Fibroblast of peridontal ligament (primary cell): Measurements from ENCODE around the gene DMKN.

Experiments used
- DNase-seq: peaks from one replicate; pipeline ENCODE4 v3.0.0-alpha.2; 2010; ENCODE audit errors: extremely low read depth

Gene DMKN

DNA sequence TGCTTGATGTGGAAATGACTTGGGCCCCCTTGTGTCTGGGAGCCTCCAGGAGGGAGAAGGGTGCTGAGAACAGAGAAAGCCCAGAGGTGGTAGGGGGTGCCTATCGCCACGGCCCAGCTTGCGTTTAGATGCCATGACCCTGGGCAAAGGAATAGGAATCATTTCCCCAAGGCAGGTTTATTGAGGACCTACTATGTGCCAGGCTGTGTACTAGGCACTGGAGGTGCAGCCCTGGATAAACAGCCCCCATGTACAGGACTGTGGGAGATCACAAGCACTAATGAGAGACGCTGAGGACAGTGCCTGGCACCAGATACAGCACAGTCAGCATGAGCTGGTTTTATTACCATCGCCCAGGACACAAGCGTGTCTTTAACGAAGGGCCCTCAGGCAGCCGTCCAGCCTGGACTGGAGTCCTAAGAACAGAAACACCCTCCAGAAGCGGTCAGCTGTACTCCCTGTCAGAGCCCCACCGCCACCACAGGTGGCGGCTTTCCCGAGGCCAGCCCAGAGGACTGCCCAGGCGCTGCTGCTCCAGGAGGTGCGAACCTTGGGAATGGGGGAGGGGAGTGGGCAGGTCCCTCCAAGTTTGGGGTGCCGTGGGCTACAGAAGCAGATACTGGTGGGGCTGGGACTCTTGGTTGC is 36.6 kb upstream of the DMKN start:
- DNase-seq, result no peak

DNA sequence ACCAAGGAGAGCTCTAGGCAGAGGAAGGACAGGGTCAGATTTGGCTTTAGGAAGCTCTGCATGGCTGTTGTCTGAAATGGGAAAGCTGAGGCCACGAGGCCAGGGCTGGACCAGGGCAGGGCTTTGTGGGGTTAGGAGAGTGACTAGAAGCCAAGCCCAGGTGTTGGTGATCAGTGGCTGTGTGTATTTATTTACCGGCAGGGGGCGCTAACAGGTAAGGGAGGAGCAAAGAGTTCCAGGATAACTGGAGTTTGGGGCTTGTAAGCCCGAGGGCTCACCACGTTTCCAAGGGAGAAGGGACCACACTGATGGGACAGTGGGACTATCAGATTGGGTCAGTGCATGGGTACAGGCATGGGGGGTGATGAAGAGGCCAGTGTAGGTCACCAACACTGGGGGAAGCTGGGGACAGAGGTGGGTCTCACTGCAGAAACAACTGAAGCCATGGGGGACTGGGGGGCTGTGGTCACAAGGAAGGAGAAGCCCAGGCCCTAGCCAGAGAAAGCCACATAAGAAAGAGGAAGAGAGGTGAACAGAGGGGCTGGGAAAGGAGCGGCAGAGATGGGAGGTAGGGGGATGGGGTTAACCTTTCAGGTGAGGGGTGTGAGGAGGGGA is 35.8 kb upstream of the DMKN start:
- DNase-seq, result peak; percentile 62

DNA sequence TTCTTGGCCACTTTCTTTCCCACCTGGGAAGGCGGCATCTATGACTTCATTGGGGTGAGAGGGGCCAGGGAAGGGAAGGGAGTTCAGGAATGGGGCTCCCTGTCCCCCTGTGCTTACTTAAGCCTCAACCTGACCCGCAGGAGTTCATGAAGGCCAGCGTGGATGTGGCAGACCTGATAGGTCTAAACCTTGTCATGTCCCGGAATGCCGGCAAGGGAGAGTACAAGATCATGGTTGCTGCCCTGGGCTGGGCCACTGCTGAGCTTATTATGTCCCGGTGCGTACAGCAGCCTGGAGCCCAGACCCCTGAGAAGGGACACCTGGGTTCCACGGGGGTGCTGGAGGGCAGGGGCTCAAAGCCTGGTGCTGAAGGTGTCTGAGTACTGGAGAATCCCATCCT is 33.1 kb upstream of the DMKN start:
- no peak for DNase-seq

DNA sequence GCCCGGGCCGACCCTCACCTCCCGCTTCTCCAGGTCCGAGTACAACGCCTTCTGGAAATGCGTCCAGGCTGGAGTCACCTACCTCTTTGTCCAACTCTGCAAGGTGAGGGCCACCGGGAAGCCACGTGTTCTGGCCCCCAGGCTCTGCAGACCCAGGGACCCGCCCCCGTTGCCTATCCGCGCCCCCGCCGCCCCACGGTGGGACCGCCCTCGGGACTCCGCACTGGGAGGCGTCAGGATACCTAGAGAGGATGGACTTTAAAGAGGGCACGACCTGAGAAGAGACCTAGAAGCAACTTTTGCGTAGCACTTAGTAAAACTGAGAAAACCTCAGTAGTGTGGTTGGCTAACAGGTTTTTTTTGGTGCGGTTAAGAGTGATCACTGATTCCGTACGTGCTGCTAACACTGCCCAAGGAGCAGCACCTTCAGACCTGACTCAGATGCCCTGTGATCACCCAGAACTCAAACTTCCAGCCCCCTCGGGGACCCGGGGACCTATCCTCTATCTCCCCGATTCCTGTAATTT is 32.5 kb upstream of the DMKN start:
- peak; percentile 10 for DNase-seq

DNA sequence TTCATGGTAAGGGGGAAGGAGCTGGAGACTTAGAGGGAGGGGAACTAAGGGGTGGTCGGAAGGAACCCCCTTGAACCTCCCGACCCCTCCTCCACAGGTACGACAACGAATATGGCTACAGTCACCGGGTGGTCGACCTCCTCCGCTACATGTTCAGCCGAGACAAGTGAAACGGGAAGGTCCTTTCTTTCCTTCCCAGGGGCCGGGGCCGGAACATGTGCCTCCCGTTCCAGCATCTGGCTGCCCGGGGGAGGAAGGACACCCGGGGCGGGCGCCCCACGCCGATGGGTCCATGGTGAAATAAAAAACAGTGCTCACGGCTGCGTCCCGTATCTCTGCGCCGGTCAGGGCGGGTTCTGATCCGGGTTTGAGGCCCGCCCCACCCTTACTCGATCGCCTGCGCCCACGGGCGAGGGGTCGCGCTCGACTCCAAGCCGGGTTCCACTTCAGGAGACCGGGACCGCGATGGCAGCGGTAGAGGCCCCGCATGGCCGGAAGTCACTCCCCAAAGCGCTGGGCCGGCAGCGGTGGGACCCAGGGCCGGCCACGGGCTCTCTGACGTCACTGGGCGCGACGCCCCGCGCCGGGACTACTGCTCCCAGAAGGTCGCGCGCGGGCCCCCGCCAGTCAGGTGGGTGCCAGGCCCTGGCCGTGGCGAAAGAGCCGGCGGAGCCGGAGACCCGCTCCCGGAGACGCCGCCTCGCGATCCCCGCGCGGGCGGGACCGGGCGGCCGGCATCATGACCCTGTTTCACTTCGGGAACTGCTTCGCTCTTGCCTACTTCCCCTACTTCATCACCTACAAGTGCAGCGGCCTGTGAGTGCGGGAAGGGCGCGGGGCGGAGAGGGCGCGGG is 31.8 kb upstream of the DMKN start, which contains the start of gene TMEM147:
Gene TMEM147, plus strand, starts transcription at position 626 of the 854 bp plus-strand sequence. Its CDS starts 114 bp downstream, at position 740.
- peak; percentile 76 for DNase-seq

DNA sequence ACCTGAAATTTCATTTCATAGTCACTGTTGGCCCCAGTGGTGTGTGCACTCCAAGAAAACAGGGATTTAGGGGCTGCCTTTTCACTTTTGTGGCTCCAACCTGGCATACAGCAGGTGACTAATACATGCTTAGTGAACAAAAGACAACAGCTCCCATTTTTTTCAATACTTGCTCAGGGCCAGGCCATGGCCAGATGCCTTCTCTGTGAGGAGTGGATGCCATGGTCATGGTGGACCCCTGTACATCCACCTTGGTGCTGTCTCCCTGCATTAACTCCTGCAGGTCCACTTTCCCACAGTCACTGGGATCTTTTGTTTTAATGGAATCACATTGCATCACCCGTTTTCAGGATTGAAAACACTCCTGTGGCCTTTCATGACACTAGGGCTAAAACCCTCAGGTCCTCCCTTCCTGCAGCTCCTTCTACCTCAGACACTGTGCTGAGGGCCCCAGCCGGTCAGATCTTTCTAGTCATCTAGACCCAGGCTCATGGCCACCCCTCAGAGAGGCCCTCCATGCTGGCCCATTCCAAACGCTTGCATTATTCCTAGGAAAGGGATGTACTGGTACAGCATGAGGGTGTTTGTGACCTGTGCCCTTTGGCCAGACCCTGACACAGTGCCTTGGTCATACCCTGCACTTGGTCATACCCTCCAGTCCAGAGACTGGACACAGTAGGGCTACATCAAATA is 30.8 kb upstream of the DMKN start:
- DNase-seq, result no peak

DNA sequence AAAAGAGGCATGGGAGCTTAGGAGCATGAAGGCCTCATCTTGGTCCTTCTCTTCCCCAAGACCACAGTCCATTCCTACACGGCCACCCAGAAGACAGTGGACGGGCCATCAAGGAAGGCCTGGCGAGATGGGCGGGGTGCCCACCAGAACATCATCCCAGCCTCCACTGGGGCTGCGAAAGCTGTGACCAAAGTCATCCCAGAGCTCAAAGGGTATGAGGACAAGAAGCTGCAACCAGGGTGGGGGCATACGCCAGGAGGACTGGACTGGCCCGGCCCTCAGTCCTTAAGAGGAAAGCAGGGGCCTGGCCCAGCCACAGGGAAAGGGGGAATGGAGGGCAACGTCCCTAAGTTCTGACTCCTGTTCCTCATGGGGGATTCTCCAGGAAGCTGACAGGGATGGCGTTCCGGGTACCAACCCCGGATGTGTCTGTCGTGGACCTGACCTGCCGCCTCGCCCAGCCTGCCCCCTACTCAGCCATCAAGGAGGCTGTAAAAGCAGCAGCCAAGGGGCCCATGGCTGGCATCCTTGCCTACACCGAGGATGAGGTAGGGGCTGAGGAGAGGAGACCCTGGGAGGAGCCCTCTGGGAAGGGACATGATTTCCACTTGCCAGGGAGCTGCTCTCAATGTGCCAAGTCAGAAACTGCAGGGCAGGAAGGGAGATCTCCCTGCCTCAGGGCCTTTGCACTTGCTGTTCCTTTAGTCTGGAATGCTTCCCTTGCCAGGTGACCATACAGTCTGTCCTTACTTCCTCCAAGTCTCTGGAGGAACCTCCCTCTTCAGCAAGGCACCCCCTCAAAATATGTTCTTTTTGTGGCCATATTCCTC is 30.0 kb upstream of the DMKN start:
- no peak for DNase-seq

DNA sequence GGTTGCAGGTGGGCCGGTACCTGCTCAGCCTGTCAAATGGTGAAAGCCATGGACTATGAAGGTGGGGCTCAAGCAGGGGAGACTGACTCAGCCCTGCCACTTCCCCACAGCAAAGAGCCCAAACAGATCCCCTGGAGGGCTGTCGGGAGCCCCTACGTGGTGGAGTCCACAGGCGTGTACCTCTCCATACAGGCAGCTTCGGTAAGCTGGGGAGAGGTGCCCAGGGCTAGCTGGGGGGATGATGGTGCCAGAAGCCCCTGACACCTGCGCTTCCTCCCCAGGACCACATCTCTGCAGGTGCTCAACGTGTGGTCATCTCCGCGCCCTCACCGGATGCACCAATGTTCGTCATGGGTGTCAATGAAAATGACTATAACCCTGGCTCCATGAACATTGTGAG is 28.8 kb upstream of the DMKN start:
- no peak for DNase-seq

DNA sequence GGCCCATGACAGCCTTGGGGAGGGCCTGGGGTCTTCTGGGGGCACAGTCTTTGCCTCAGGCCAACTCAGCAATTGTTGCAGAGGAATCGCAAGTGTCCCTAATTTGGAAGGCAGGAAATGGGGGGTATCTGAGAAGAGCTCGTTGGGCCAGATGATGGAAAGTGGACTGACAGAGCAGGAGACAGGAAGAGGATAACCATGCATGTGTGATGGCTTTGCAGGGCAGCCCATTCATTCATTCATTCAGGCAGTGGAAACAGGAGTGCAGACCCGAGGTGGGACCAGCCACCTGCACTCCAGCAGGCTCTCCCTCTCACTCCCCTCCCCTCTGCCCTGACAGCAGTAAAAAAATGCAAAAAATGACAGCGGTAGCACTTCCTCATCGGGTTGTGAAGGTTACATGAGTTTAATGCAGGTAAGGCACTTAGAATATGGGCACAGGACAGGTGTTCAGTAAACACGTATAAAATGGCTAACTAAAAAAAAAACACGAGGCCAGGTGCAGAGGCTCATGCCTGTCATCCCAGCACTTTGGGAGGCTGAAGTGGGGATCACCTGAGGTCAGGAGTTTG is 27.0 kb upstream of the DMKN start:
- no peak for DNase-seq

DNA sequence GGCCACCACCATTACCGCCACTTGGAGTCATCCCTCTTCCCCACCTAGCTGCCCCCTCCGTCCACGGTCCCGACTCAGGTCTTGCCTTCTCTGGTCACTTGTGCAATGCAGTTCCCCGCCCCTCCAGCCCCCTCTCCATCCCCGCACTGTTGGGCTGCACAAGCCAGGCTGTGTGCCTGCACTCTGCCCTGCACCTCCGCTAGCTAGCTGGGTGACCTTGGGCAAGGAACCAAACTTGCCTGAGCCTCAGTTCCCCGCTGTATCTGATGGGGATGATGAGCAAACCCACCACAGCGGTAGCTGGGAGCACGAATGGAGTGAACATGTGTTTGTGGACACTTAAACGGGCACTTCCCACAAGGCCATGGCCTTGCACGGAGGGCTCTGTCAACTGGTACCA is 26.4 kb upstream of the DMKN start:
- no peak for DNase-seq

DNA sequence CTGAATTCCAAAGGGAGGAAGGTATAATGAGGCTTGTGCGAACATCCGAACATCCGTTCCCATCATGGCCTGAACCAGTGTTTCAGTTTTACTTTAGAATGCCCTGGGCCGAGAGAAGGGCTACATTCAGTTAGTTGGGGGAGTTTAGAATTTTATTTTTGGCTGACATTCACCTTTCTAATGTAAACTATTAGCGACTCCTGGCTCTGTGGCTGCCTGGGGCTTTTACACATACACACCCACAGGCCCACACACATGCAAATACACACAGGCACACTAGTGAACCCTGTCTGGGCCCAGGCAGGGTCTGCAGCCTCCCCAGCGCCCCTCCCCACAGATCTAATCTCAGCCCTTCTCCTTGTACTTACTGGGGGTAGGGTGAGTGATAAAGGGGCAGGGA is 25.9 kb upstream of the DMKN start:
- DNase-seq, result no peak

DNA sequence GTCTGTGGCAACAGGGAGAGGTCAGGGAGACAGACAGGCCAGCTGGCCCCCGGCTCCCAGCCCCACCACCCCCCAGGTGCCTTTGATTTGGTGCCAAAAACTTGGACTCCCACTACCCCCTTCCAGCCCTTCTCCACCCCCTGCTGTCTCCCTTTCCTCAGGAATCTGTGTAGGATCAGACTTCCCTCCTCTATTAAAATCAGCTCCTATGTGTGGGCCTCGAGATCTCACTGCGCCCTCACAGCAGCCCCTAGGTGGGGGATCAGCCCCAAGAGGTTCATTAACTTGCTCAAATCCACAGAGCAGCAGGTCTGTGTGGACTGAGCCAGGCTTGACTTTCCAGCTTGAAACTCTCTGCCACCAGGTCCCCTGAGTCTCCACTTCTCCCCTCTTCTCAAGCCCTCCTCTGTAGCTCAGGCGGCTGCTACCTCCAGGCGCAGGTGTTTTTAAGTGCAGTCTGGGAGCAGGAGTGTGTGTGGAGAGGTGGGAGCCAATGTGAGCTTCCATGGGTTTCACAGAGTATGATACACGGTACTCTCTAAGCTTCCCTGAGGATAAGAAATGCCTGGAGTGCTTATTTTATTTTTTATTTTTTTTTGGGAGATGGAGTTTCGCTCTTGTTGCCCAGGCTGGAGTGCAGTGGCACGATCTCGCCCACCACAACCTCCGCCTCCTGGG is 21.5 kb upstream of the DMKN start:
- no peak for DNase-seq

DNA sequence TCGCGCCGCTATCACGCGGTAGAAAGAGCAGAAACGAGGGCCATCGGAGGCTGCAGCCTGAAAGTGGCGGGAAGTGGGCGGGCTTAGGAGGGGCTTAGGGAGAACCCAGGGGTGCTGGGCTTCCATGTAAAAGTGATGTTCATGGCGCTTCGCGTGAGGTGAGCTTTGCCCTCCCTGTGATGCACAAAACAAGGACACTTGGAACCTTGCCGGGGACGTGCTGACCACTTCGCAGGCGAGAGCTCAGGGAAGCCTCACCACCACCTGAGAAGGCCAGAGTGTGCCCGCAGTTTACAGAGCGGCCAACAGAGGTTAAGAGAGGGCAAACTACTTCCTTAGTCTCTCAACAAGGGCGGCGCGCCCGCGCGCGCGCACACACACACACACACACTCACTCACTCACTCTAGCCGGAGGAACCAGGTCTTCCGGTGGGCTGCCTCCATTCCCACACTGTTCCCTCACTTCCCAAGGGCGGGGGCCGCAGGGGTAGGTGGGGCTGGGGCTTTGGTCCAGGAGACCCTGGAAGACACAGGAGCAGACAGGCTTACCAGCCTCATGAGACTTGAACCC is 20.5 kb upstream of the DMKN start:
- peak; percentile 31 for DNase-seq

DNA sequence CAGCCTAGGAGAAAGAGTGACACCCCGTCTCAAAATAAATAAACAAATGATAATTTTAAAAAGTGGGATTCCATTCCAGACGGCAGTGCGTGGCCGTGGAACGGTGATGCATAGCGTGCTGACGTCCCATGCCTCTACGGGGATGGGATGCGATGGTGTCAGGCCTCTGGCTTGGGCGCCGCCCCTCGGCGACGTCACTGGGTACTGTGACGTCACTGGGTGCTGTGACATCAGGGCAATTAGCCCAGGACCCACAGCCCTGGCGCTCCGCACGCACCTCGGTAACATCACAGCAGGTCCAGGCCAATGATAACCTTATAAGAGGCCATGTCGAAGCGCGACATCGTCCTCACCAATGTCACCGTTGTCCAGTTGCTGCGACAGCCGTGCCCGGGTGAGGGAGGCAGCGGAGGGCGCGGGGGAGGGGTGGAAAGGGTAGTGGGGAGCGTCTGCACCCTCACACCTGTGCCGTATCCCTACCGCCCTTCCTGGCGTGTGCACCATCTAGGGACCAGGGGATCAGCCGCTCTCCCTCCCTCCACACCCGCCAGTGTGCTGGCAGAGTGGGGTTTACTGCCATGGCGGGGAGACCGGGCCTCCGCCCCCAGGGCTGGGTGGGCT is 19.9 kb upstream of the DMKN start, which contains the start of gene GAPDHS:
Gene GAPDHS, plus strand, starts transcription at position 256 of the 621 bp plus-strand sequence. Its CDS starts 72 bp downstream, at position 328.
- no peak for DNase-seq

DNA sequence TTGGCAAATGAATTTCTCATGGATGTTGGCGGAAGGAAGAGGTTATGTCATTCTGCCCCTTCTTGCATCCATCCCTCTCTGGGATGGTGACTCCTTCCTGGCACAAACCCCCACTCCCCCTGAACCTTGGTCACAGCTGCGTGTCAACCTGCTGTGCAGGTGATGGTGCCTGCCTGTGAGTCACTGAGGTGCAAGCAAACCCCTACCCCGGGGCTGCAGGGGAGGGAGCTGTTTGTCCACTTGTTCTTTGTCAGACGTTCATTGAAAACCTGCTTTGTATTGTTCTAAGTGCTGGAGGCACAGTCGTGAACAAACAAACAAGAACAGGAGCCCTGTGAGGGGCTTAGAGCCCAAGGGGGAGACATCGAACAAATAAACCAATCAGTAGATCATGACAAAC is 17.8 kb upstream of the DMKN start:
- DNase-seq, result no peak

DNA sequence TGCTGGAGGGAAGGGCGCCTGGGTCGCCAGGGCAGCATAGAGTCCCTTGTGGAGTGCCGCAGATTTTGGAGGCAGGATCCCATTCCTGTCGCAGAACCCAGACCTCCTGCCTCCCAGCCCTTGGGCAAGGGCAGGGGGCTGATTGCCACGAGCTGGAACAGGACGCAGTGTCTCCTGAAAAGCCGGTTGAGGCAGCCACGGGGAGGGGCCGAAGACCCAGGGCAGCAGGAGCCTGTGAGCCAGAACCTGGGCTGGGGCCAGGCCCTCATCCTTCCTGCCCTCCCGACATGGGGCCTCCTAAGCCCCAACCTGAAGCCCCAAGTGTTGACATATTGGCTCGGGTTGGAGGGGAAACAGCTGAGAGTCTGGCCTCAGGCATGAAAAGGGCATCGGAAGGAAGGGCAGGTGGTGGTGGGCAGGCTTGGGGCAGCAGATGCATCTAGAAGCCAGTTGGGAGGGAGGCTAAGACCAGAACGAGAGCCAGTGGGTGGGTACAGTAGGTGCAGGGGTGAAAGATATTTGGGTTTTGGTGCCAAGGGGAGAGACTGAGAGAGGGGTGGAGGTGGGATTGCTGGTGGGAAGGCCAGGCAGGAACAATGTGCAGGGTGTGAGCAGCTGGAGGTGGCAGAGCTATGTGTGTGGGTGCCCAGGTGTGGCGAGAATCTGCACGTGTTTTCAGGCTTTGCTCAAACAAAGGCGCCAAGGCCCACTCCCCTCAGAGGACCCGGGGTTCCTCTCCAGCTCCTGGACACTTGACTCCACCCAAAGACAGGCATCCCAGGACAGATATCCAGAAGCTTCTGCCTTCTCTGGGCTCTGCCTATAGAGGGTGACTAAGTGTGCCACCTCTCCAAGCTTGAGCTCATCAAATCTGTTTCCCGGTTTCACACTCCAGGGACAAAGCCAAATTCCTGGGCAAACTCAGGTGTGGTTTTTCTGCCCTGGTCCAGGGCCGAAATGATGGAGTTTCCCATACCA is 16.1 kb upstream of the DMKN start:
- DNase-seq, result no peak

DNA sequence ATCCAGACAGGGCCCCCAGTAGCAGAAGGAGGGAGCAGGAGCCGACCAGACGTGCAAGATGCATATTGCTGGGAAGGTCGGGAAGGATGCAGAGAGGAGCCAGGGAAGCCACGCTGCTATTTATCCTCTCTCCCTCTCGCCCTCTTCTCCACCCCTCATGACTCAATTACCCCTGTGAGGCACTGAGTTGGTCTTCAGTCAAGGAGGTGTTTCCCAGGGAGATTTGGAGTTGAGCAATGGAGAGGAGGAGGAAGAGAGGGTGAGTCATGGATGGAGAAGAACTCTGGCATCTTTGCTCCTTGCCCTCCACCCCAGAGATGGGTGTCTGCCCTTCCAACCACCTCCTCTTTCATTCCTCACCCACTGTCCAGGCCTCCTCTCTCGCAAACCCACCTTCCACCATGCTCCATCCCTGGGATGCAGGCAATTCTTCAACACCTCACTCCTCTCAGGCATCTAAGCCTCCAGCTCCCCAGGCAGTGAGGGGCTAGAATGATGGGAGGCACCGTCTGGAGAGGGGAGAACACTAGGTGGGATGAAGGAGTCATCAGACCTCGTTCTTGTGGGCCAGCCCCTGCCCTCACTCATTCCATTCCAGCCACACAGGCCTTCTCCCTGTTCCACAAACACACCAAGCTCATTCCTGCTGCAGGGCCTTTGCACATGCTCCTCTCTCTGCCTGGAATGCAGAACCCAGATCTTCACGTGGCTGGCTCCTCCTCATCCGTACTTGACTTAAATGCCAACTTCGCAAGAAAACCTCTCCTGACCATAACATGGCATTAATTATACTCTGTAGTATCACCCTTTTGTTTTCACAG is 15.0 kb upstream of the DMKN start, which contains the start of gene SBSN:
Gene SBSN, minus strand, starts transcription at position 94 of the 821 bp plus-strand sequence. Its CDS starts 30 bp downstream, at position 64.
- peak; percentile 72 for DNase-seq
